Tibial nerve (tissue), 4 donors: Measurements from ENCODE around the gene FOXF2.

Source experiments
- CTCF ChIP-seq, 5 experiments: fragments of 200-600 bp in 3 of 5; fragments of 450-650 bp in 2 of 5; sonication (generic) in 3 of 5; IDR thresholded peaks; one replicate each; pipeline ENCODE4 v1.5.1; 2016 to 2019; ENCODE audit warnings: antibody characterized with exemption in 5 of 5, mild to moderate bottlenecking in 3 of 5, moderate library complexity in 2 of 5
- EP300 ChIP-seq, 2 donors: sonication (generic); formaldehyde crosslinking; IDR thresholded peaks; one replicate each; pipeline ENCODE4 v1.6.1; 2017; ENCODE audit warnings: antibody characterized with exemption in 2 of 2, mild to moderate bottlenecking in 1 of 2
- POLR2A ChIP-seq, 2 donors: fragments of 450-650 bp; IDR thresholded peaks; one replicate each; pipeline ENCODE4 v1.6.1; 2017; ENCODE audit warnings: antibody characterized with exemption in 2 of 2, mild to moderate bottlenecking in 2 of 2, moderate library complexity in 2 of 2

GRCh38 chr6:1378065-1379016, 11.0 kb upstream of the FOXF2 start:
- TF ChIP-seq POLR2A (IDR thresholded peaks at IDR 0.05), result no peak
- TF ChIP-seq CTCF (IDR thresholded peaks at IDR 0.05), result no peak
- TF ChIP-seq EP300 (IDR thresholded peaks at IDR 0.05), result no peak
